MM.1S (cell line): Measurements from ENCODE around the gene PGBD5.

Source experiments
- DNase-seq: peaks from one replicate; pipeline ENCODE4 v3.0.0-alpha.2; 2015
- H2AFZ ChIP-seq: fragments of 300-600 bp; sonication (generic); 2 replicates; pipeline ENCODE4 v1.6.0; 2016; ENCODE audit warnings: antibody characterized with exemption, low read length
- H3F3A ChIP-seq: fragments of 300-600 bp; sonication (generic); 2 replicates; pipeline ENCODE4 v1.6.1; 2016; ENCODE audit warnings: mild to moderate bottlenecking, antibody characterized with exemption, low read length, moderate library complexity, mixed read lengths; ENCODE audit not compliant: insufficient read depth
- H3K27ac ChIP-seq: fragments of 300-600 bp; sonication (generic); 2 replicates; pipeline ENCODE4 v1.5.1; 2016; ENCODE audit warnings: mild to moderate bottlenecking, low read length
- H3K27me3 ChIP-seq: fragments of 300-600 bp; sonication (generic); replicated peaks from 2 replicates; pipeline ENCODE4 v1.6.0; 2016; ENCODE audit warnings: low read length; ENCODE audit not compliant: insufficient read depth
- H3K36me3 ChIP-seq: fragments of 300-600 bp; sonication (generic); replicated peaks from 2 replicates; pipeline ENCODE4 v1.6.1; 2016; ENCODE audit warnings: mild to moderate bottlenecking, low read length, mixed read lengths; ENCODE audit not compliant: insufficient read depth
- H3K4me1 ChIP-seq: fragments of 300-600 bp; sonication (generic); 2 replicates; pipeline ENCODE4 v1.6.1; 2016; ENCODE audit warnings: low read length, mixed read lengths
- H3K4me2 ChIP-seq: fragments of 300-600 bp; sonication (generic); 2 replicates; pipeline ENCODE4 v1.6.0; 2016; ENCODE audit warnings: low read depth, low read length
- H3K4me3 ChIP-seq: fragments of 300-600 bp; sonication (generic); 2 replicates; pipeline ENCODE4 v1.5.1; 2016; ENCODE audit warnings: low read length, mixed read lengths
- H3K79me2 ChIP-seq: fragments of 300-600 bp; sonication (generic); 2 replicates; pipeline ENCODE4 v1.6.1; 2016; ENCODE audit warnings: mixed run types, low read length, mixed read lengths
- H3K9ac ChIP-seq: fragments of 300-600 bp; sonication (generic); 2 replicates; pipeline ENCODE4 v1.6.1; 2016; ENCODE audit warnings: low read length, mixed read lengths
- H3K9me2 ChIP-seq: fragments of 300-600 bp; sonication (generic); replicated peaks from 2 replicates; pipeline ENCODE4 v1.6.1; 2016; ENCODE audit warnings: mild to moderate bottlenecking, low read length, mixed read lengths; ENCODE audit not compliant: insufficient read depth
- H3K9me3 ChIP-seq: fragments of 300-600 bp; sonication (generic); replicated peaks from 2 replicates; pipeline ENCODE4 v1.6.1; 2016; ENCODE audit warnings: mild to moderate bottlenecking, low read length, mixed read lengths; ENCODE audit not compliant: insufficient read depth
- H4K20me1 ChIP-seq: fragments of 300-600 bp; sonication (generic); 2 replicates; pipeline ENCODE4 v1.6.1; 2016; ENCODE audit warnings: mild to moderate bottlenecking, low read length, moderate library complexity, mixed read lengths; ENCODE audit not compliant: insufficient read depth
- CTCF ChIP-seq: fragments of 300-600 bp; sonication (generic); IDR thresholded peaks from 2 replicates; pipeline ENCODE4 v1.5.1; 2016; ENCODE audit warnings: antibody characterized with exemption, low read length, mixed read lengths
- EZH2 ChIP-seq: fragments of 300-600 bp; sonication (generic); optimal IDR thresholded peaks from 2 replicates; pipeline ENCODE3; 2017; ENCODE audit warnings: low read depth, mild to moderate bottlenecking, antibody characterized with exemption, low read length, mixed read lengths
- EZH2phosphoT487 ChIP-seq: fragments of 300-600 bp; sonication (generic); IDR thresholded peaks from 2 replicates; pipeline ENCODE4 v1.6.1; 2018; ENCODE audit warnings: antibody characterized with exemption, low read length

PGBD5 gene

GRCh38 chr1:230368871-230369270 is 57.3 kb downstream of the PGBD5 start:
- H3K9me2 ChIP-seq: no peaks in the 10 kb centered on the region
- no peak for TF ChIP-seq EZH2phosphoT487
- TF ChIP-seq EZH2: no peak
- TF ChIP-seq CTCF: no peak
- DNase-seq: no peak
- no peaks in the 10 kb centered on the region for H3K36me3 ChIP-seq
- H2AFZ ChIP-seq: no peak overlapping the region
- no peaks in the 10 kb centered on the region for H3K27me3 ChIP-seq
- no peaks in the 10 kb centered on the region for H3K9me3 ChIP-seq
- no peaks in the 10 kb centered on the region for H4K20me1 ChIP-seq
- no peak overlapping the region for H3K4me3 ChIP-seq
- H3F3A ChIP-seq: no peaks in the 10 kb centered on the region
- H3K4me1 ChIP-seq: no peaks in the 10 kb centered on the region
- H3K4me2 ChIP-seq: no peak overlapping the region
- no peak overlapping the region for H3K27ac ChIP-seq
- H3K9ac ChIP-seq: no peak overlapping the region
- no peaks in the 10 kb centered on the region for H3K79me2 ChIP-seq

- TF ChIP-seq EZH2 (no peak), CTCF (no peak), EZH2phosphoT487 (no peak)
These were observed 57.8 kb downstream of the PGBD5 start for GRCh38 chr1:230368363-230368762.

GRCh38 chr1:230366504-230366915 is 59.6 kb downstream of the PGBD5 start:
- Histone ChIP-seq H4K20me1 (no peaks in the 10 kb centered on the region), H3K36me3 (no peaks in the 10 kb centered on the region), H3K4me2 (no peak overlapping the region), H3K9me3 (no peaks in the 10 kb centered on the region), H3K9me2 (no peaks in the 10 kb centered on the region), H3F3A (no peaks in the 10 kb centered on the region), H3K4me3 (no peak overlapping the region), H3K79me2 (no peaks in the 10 kb centered on the region), H3K27me3 (no peaks in the 10 kb centered on the region), H3K4me1 (no peaks in the 10 kb centered on the region), H2AFZ (no peak overlapping the region), H3K9ac (no peak overlapping the region), H3K27ac (no peak overlapping the region)
- DNase-seq: no peak
- no peak for TF ChIP-seq CTCF
- TF ChIP-seq EZH2: no peak
- TF ChIP-seq EZH2phosphoT487: no peak

More at GRCh38 chr1:230368363-230368762, 57.8 kb downstream of the PGBD5 start:
- H3K4me2 ChIP-seq: no peak overlapping the region
- H3K79me2 ChIP-seq: no peaks in the 10 kb centered on the region
- no peak overlapping the region for H3K27ac ChIP-seq
- H3K27me3 ChIP-seq: no peaks in the 10 kb centered on the region
- no peaks in the 10 kb centered on the region for H3K9me2 ChIP-seq
- no peaks in the 10 kb centered on the region for H3K4me1 ChIP-seq
- H3K9ac ChIP-seq: no peak overlapping the region
- no peaks in the 10 kb centered on the region for H3F3A ChIP-seq
- no peak overlapping the region for H3K4me3 ChIP-seq
- H2AFZ ChIP-seq: no peak overlapping the region
- DNase-seq: no peak
- no peaks in the 10 kb centered on the region for H3K36me3 ChIP-seq
- no peaks in the 10 kb centered on the region for H4K20me1 ChIP-seq
- H3K9me3 ChIP-seq: no peaks in the 10 kb centered on the region
